Pancreas (tissue), 10 donors: ENCODE data around the gene CBFB. TPM values are rescaled to one million over a fixed set of nuclear protein-coding genes. Genes with fewer than 3 reads are reported as not detected.

Source experiments
- ATAC-seq, 4 donors: fragments of 200-7000 bp; cut with Tn5 transposase; one replicate each; pipeline versions ENCODE4 v1.8.0 to v1.9.1; 2020; ENCODE audit warnings: mild to moderate bottlenecking in 4 of 4, moderate library complexity in 4 of 4
- DNase-seq, 6 donors: peaks; one replicate each; pipeline ENCODE4 v3.0.0-alpha.2; 2020
- FAIRE-seq: peaks from 2 replicates; lab custom pipeline; 2012; peaks lifted over from hg19 to GRCh38; lab: Jason Lieb, UNC
- H3K27ac ChIP-seq, 4 donors: fragments of 200-600 bp; sonication (generic); 1 replicate in 3 of 4; 2 replicates in 1 of 4; pipeline versions ENCODE4 v1.5.0 to v1.8.0; 2020
- H3K27me3 ChIP-seq, 4 donors: fragments of 200-600 bp; one replicate each; pipeline ENCODE4 v1.8.0; 2021
- H3K36me3 ChIP-seq, 3 donors: fragments of 200-600 bp; sonication (generic) in 1 of 3; one replicate each; pipeline versions ENCODE4 v1.5.0 to v1.8.0; 2020 to 2021
- H3K4me1 ChIP-seq, 3 donors: fragments of 200-600 bp; one replicate each; pipeline ENCODE4 v1.8.0; 2021
- H3K4me3 ChIP-seq, 4 donors: fragments of 200-600 bp; sonication (generic) in 2 of 4; one replicate each; pipeline versions ENCODE4 v1.5.0 to v1.8.0; 2020 to 2021
- H3K9me3 ChIP-seq, 4 donors: fragments of 200-600 bp; one replicate each; pipeline ENCODE4 v1.8.0; 2021
- CTCF ChIP-seq, 4 donors: fragments of 200-600 bp; sonication (generic) in 3 of 4; IDR thresholded peaks; one replicate each; pipeline versions ENCODE4 v1.5.0 to v1.8.0; 2021; ENCODE audit warnings: antibody characterized with exemption in 4 of 4
- WGBS, 2 donors: extraction: QIAGEN DNeasy Blood & Tissue Kit; methylation state at CpG; one replicate each; pipeline ENCODE4 v1.1.7; 2013; 5-methylcytosine and 5-hydroxymethylcytosine counted together
- intact Hi-C, 3 donors: fragments of 100-400 bp; cut with DNase I; formaldehyde crosslinking; loops; one replicate each; pipeline versions ENCODE4 v1.11.1 to v1.14.2; 2022
- polyA plus RNA-seq, 2 donors: library from polyadenylated mRNA; stranded (reverse); fragments of 200-250 nt; gene quantifications; one replicate each; pipeline ENCODE4 v1.2.3, GENCODE V29; 2013
- total RNA-seq, 6 donors: library from RNA; stranded (reverse); fragmentation: NEBNext Ultra II Directional in 4 of 6; extraction: Animal tissue kit (Norgen Biotek cat#: 25700) in 4 of 6; gene quantifications; one replicate each; pipeline versions ENCODE4 v1.2.1 to v1.2.4, GENCODE V29; 2021 to 2023
- donor health status: healthy with polysubstance abuse.
- donor health status: DM: no; HTN: no; CAD: no; lungs with moderate emphysema.
- donor health status: DM: no; HTN: no; CAD: no.
- donor health status: control.
- donor health status: control.
- donor health status: Bipolar disorder and iron deficiency.
- donor health status: DM: yes; HTN: yes; CAD: no.
- donor health status: DM: no; HTN: no; CAD: no.
- donor health status: DM: no; HTN: no; CAD: no.
- donor health status: DM: yes; HTN: yes; CAD: no.

The CBFB gene
- total and polyA plus RNA-seq, 8 donors: 11.5 to 27.0 (median 19.6) TPM

GRCh38 chr16:67043420-67043819 is 14.5 kb downstream of the CBFB start:
- no peak for ATAC-seq
- intact Hi-C loops: no loop called here
- Histone ChIP-seq H3K4me1 (no peaks in the 10 kb centered on the region), H3K36me3 (peaks cover 0 to 5% (median 0%) of the 10 kb centered on the region in 3 donors), H3K9me3 (no peaks in the 10 kb centered on the region), H3K4me3 (no peak overlapping the region), H3K27ac (no peak overlapping the region), H3K27me3 (no peaks in the 10 kb centered on the region)
- no peak for FAIRE-seq
- no peak for TF ChIP-seq CTCF (IDR thresholded peaks at IDR 0.05)
- no peak for DNase-seq
- 96 to 97% methylated on average over 1 of the region's 1 CpG for WGBS, 2 donors

GRCh38 chr16:67050796-67051195 is 21.8 kb downstream of the CBFB start:
- Histone ChIP-seq H3K4me3 (no peak overlapping the region), H3K27ac (no peak overlapping the region), H3K9me3 (no peaks in the 10 kb centered on the region), H3K27me3 (no peaks in the 10 kb centered on the region), H3K4me1 (no peaks in the 10 kb centered on the region), H3K36me3 (no peaks in the 10 kb centered on the region)
- ATAC-seq (no peak), FAIRE-seq (no peak), DNase-seq (no peak)
- TF ChIP-seq CTCF (IDR thresholded peaks at IDR 0.05): no peak
- WGBS, 2 donors: 94 to 96% methylated on average over 2 of the region's 2 CpGs
- intact Hi-C loops: no loop called here

- Histone ChIP-seq H3K4me3 (no peak overlapping the region), H3K27me3 (no peaks in the 10 kb centered on the region), H3K27ac (no peak overlapping the region), H3K9me3 (no peaks in the 10 kb centered on the region), H3K4me1 (no peaks in the 10 kb centered on the region), H3K36me3 (no peaks in the 10 kb centered on the region)
- no peak for ATAC-seq
- intact Hi-C loops: no loop called here
- no peak for TF ChIP-seq CTCF (IDR thresholded peaks at IDR 0.05)
- FAIRE-seq: no peak
- no peak for DNase-seq
- WGBS, 2 donors: 81 to 87% methylated on average over 1 of the region's 1 CpG
Observed at GRCh38 chr16:67052399-67052798, 23.4 kb downstream of the CBFB start.

GRCh38 chr16:67053767-67054334 is 24.9 kb downstream of the CBFB start:
- DNase-seq (no peak), ATAC-seq (no peak), FAIRE-seq (no peak)
- no peaks in the 10 kb centered on the region for H3K9me3 ChIP-seq
- H3K27ac ChIP-seq: no peak overlapping the region
- TF ChIP-seq CTCF (IDR thresholded peaks at IDR 0.05): no peak
- no peaks in the 10 kb centered on the region for H3K4me1 ChIP-seq
- no peak overlapping the region for H3K4me3 ChIP-seq
- WGBS, 2 donors: 93 to 96% methylated on average over 4 of the region's 4 CpGs
- H3K27me3 ChIP-seq: no peaks in the 10 kb centered on the region
- intact Hi-C loops: no loop called here
- no peaks in the 10 kb centered on the region for H3K36me3 ChIP-seq

GRCh38 chr16:67054901-67055300 is 26.0 kb downstream of the CBFB start:
- no peaks in the 10 kb centered on the region for H3K4me1 ChIP-seq
- DNase-seq (no peak), ATAC-seq (no peak), FAIRE-seq (no peak)
- no peaks in the 10 kb centered on the region for H3K27me3 ChIP-seq
- no peak for TF ChIP-seq CTCF (IDR thresholded peaks at IDR 0.05)
- no peak overlapping the region for H3K27ac ChIP-seq
- intact Hi-C loops: no loop called here
- WGBS, 2 donors: 97 to 98% methylated on average over 2 of the region's 2 CpGs
- no peak overlapping the region for H3K4me3 ChIP-seq
- H3K36me3 ChIP-seq: no peaks in the 10 kb centered on the region
- no peaks in the 10 kb centered on the region for H3K9me3 ChIP-seq
